Stimulated activated CD4-positive, alpha-beta T cell treated with anti-CD3 and anti-CD28 coated beads, Interleukin-1b, Interleukin-23, amount 100 ng/mL, for 48 hours (primary cell): ENCODE data around the gene OGFOD2.
A peak's percentile ranks its signal among the peaks of the same experiment; 100 is the strongest.

ENCODE experiments used
- DNase-seq: peaks from one replicate; pipeline ENCODE4 v3.0.0-alpha.2; 2020

The OGFOD2 gene

GRCh38 chr12:122977655-122978392 is 2.8 kb downstream of the OGFOD2 start:
- DNase-seq, result no peak

- DNase-seq, result no peak
Measured at GRCh38 chr12:122978507-122978955, 3.5 kb downstream of the OGFOD2 start.

GRCh38 chr12:122979001-122979907 is 4.2 kb downstream of the OGFOD2 start:
- no peak for DNase-seq

GRCh38 chr12:122979908-122980182 is 4.8 kb downstream of the OGFOD2 start:
- no peak for DNase-seq

GRCh38 chr12:122980183-122981035 is 5.4 kb downstream of the OGFOD2 start, which contains the start of gene ARL6IP4:
Gene ARL6IP4 (plus strand): TSS chr12:122980681. CDS start chr12:122981140, 459 bp downstream.
- DNase-seq, result peak; percentile 62

GRCh38 chr12:122981036-122981471 is 6.0 kb downstream of the OGFOD2 start:
- DNase-seq, result peak; percentile 1

GRCh38 chr12:122981587-122982476 is 6.8 kb downstream of the OGFOD2 start:
- peak; percentile 1 for DNase-seq

- no peak for DNase-seq
Measured at GRCh38 chr12:122982477-122982815, 7.4 kb downstream of the OGFOD2 start.

GRCh38 chr12:122982963-122983788 is 8.1 kb downstream of the OGFOD2 start:
- no peak for DNase-seq

GRCh38 chr12:122983789-122984515 is 8.9 kb downstream of the OGFOD2 start:
- DNase-seq, result no peak

- DNase-seq, result no peak
Measured at GRCh38 chr12:122984612-122985337, 9.7 kb downstream of the OGFOD2 start.

- DNase-seq, result no peak
Measured at GRCh38 chr12:122985338-122986257, 10.6 kb downstream of the OGFOD2 start.

- no peak for DNase-seq
Measured at GRCh38 chr12:122986258-122986871, 11.3 kb downstream of the OGFOD2 start.

- no peak for DNase-seq
Measured at GRCh38 chr12:122987086-122987951, 12.3 kb downstream of the OGFOD2 start.

- no peak for DNase-seq
Measured at GRCh38 chr12:122988036-122988435, 13.0 kb downstream of the OGFOD2 start.

- no peak for DNase-seq
Measured at GRCh38 chr12:122988612-122989212, 13.7 kb downstream of the OGFOD2 start.
